Activated CD4-positive, alpha-beta T cell treated with anti-CD3 and anti-CD28 coated beads, Interleukin-2, Interleukin-4, amounts not matched to agents 100 ng/mL and 50 ng/mL, durations not matched to agents 16 hours and 8 hours (primary cell): ENCODE results near the gene MORC1.
A peak's percentile ranks its signal among the peaks of the same experiment; 100 is the strongest.

ENCODE experiments used
- DNase-seq: peaks from one replicate; pipeline ENCODE4 v3.0.0-alpha.2; 2020; ENCODE audit warnings: low spot score

Gene MORC1

DNA sequence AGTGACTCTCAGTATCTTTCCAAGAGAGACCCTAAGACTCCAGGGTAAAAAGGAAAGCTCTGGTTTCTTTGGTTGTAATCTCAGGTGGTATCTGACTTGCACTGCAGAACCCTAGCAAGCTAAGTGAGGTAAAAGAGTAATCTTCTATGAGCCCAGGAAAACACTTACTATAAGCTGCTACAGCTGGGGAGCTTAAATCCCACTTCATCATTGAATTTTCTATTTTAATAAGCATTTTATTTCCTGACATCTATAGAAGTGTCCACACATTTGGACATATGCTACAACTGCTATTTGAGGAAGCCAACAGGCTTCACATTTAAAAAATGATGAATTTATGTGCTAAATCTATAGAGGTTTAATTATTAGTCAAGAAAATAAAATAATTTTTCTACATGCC is 91.1 kb downstream of the MORC1 start:
- no peak for DNase-seq

GRCh38 chr3:109025896-109026295 is 92.0 kb downstream of the MORC1 start:
- DNase-seq, result no peak

GRCh38 chr3:109023656-109024254 is 94.2 kb downstream of the MORC1 start:
- DNase-seq, result peak; percentile 47

DNA sequence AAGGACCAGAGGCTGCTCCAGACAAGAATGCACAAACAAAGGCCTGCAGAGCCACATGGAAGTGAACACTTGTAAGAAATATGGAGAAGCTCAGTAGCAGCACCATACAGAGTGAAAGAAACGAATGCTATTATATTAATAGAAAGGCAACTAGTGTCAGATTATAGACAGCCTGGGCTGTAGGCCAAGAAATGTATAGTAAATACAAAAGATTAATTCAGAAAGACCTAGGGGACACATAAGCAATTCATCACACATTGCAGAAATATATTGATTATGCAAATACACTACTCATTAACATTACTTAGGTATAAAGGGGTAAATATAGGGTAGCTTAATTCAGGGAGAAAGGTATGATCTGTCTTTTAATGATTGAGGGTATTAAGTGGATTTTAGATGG is 94.8 kb downstream of the MORC1 start:
- DNase-seq, result no peak

DNA sequence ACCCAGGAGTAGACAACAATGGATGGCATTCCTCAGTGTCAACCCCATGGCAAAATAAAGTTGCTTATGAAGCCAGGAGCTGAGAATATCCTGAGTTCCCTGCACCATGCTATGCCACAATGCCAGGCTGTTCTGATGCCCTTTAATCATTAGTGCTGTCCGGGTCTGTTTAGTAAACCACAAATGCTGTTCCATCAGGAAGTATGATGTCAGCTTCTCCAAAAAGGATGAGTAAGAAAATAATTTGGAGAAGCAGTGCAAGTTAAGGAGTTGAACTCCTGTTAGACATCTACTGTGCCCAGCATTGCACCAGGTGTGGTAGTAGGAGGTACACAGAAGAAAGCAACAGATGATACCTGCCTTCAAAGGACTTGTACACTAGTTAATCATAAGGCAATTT is 96.4 kb downstream of the MORC1 start:
- DNase-seq, result no peak

DNA sequence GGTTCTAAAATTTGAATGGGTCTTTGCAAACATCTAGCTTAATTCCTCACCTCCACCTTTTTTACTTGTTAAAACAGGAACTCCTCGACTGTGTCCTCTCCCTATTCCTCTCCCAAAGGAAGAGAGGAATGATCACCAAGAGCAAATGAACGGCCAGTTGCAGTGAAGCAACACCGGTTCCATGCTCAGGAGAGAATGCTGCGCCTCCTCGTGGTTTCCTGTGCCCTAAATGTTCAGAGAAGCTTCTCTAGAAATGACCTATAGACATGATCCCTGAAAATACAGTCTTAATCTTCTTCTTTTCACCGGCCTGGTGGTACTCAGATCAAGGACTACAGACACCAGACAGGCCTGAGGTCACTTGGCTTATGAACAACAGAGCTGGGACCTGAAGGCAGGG is 99.1 kb downstream of the MORC1 start:
- no peak for DNase-seq

GRCh38 chr3:109005443-109005842 is 112.5 kb downstream of the MORC1 start:
- no peak for DNase-seq

GRCh38 chr3:108998436-108998835 is 119.5 kb downstream of the MORC1 start:
- DNase-seq, result no peak

DNA sequence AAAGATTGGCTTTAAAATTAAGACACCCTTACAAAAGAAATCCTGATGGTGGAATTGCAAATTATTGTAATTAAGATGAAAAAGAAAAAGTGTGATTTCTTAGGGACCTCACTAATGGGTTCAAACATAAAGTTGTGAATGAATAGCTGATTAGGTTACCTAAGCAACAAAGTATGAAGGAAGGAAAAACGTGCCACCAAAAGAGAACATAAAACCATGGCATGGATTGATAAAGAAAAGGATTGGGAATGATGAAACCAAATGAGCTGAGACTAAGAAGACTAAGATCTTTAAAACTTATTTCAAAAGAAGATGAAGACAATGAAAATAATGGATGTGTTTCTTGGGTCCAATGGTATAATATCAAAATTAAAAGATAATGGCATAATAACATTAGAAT is 132.1 kb downstream of the MORC1 start:
- no peak for DNase-seq

DNA sequence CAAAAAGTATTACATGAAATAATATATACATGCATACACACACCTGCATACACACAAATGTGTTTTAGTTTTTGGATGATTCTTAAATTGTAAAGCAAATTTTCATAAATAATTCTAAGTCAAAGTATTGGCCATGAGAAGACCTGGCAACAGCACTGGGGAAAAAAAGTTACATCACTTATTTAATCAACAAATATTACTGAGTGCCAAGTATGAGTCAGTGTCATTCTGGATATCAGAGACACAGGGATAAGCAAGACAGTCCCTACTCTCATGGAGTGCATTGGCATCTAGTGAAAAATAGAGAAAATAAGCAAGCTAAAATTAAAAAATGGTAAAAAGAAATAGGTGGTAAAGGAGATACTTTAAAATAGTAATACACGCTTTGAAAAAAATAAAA is 134.9 kb downstream of the MORC1 start:
- DNase-seq, result no peak

- DNase-seq, result no peak
Measured at GRCh38 chr3:108976058-108976457, 141.9 kb downstream of the MORC1 start.

- DNase-seq, result no peak
Measured at GRCh38 chr3:108973019-108973418, 144.9 kb downstream of the MORC1 start.

- DNase-seq, result no peak
Measured at GRCh38 chr3:108972482-108972881, 145.5 kb downstream of the MORC1 start.

GRCh38 chr3:108970561-108970960 is 147.4 kb downstream of the MORC1 start:
- no peak for DNase-seq

- DNase-seq, result peak; percentile 2
Measured at GRCh38 chr3:108966773-108967172, 151.2 kb downstream of the MORC1 start.

DNA sequence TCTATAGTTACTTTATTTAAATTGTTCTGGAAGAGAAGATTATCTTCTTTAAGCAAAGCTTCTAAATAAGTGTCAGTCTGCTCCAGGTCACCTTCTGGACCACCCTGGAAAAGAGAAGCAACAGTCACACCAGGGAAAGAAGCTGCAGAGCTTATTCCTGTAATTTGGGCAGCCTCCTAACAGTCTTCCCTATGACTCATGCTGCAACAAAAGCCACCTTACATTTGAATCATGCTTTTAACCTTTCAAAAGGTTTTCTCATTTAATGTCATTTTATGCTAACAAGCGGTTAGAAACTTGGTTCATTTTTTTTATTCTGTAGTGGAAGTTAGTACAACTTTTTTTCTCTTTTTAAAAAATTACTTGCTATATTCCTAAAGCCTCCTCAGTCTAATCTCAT is 158.9 kb downstream of the MORC1 start:
- DNase-seq, result no peak

- no peak for DNase-seq
Measured at GRCh38 chr3:108953700-108954099, 164.2 kb downstream of the MORC1 start, which contains the start of gene GUCA1C. TSS of gene GUCA1C (minus strand) at chr3:108953879. CDS start at chr3:108953762, 117 bp downstream.

DNA sequence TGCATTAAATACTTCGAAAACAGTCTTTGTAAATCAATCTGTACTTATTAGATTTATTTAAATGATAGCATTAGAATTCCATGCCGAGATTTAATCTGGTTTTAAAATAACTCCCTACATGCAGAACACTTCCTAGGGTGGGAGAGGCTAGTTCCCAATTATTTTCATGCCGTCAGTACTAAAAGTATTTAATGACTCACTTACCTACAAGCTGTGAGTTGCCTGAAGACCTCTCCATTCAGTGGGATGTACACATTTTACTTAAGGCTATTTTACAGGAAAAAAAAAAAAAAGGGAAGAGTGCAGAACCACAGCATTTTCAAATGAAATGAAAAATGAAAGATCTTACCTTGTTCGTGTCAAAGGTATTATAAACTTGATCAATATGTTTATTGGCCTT is 164.7 kb downstream of the MORC1 start:
- no peak for DNase-seq

DNA sequence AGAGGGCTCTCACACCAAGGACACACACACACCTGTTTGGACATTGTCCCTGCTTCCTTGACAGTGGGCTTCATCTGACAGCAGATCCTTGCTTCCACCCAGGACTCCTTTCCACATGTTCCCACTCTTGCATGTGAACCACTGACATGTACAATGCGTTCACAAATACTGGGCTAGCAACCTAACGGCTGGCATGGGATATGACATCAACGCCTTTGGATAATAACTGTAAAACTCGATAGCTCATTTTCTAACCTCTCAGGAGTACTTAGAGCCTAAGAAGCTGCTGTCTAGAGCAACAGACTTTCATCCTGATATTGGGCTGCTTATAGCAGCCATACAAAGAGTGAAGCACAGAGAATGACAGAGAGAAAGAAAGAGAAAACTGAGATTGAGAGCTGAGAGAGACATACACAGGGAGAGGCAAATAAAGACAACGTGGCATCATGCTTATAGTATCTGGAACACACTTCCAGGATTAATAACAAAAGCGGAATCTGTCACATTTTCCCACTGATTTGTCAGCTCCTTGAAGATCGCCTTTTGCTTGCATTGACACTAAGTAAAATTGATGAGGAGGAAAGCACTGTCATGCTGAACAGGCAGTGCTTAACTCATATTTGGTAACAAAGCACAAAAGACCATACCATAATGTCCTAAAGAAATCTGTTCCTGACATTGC is 166.0 kb downstream of the MORC1 start:
- DNase-seq, result no peak

- no peak for DNase-seq
Measured at GRCh38 chr3:108947855-108948254, 170.1 kb downstream of the MORC1 start.

- no peak for DNase-seq
Measured at GRCh38 chr3:108946292-108947285, 171.3 kb downstream of the MORC1 start.

GRCh38 chr3:108940568-108941263 is 177.2 kb downstream of the MORC1 start:
- DNase-seq, result no peak
